H54 (cell line): ENCODE data around the gene ACKR4.
"Not testable (repeated sequence)": the region's sequence is repeated elsewhere in the genome, so short reads cannot be mapped to it uniquely, and the experiment has no call there.

Experiments used
- DNase-seq: peaks from one replicate; pipeline ENCODE4 v3.0.0; 2011; ENCODE audit warnings: low spot score, mixed read lengths; ENCODE audit not compliant: insufficient read length
- FAIRE-seq: peaks from 3 replicates; lab custom pipeline; 2011; peaks lifted over from hg19 to GRCh38; lab: Jason Lieb, UNC
- POLR2A ChIP-seq: IDR thresholded peaks from 2 replicates; pipeline ENCODE4 v1.6.1; 2011; ENCODE audit warnings: low read depth, mild to moderate bottlenecking, low read length

The ACKR4 gene

GRCh38 chr3:132638706-132639105, 41.6 kb downstream of the ACKR4 start:
- FAIRE-seq = no peak
- DNase-seq = no peak
- TF ChIP-seq POLR2A = no peak

- not testable (repeated sequence) for DNase-seq, FAIRE-seq
Observed at GRCh38 chr3:132641427-132641826, 44.4 kb downstream of the ACKR4 start.

- no peak for TF ChIP-seq POLR2A
- peak; percentile 8 for DNase-seq
- FAIRE-seq = peak; percentile 76
Observed at GRCh38 chr3:132641837-132642538, 44.9 kb downstream of the ACKR4 start.

GRCh38 chr3:132642539-132642847, 45.4 kb downstream of the ACKR4 start:
- DNase-seq (no peak), FAIRE-seq (no peak)
- TF ChIP-seq POLR2A = no peak

GRCh38 chr3:132643366-132643765, 46.3 kb downstream of the ACKR4 start:
- no peak for DNase-seq
- TF ChIP-seq POLR2A = no peak
- FAIRE-seq = no peak

- FAIRE-seq (no peak), DNase-seq (no peak)
- no peak for TF ChIP-seq POLR2A
Observed at GRCh38 chr3:132645058-132645457, 48.0 kb downstream of the ACKR4 start.

GRCh38 chr3:132650153-132650552, 53.1 kb downstream of the ACKR4 start:
- TF ChIP-seq POLR2A = no peak
- FAIRE-seq (no peak), DNase-seq (no peak)
